BLaER1 treated with 17β-estradiol and CSF1 and Interleukin-3, amounts not matched to agents 10 nM and 100 nM (cell line): ENCODE measurements around the gene MYLK.

Source experiments
- H3K27ac ChIP-seq, 11 experiments: shearing (Covaris generic); formaldehyde crosslinking; 2 replicates each; pipeline ENCODE4 v1.8.1; 2022
- H3K27me3 ChIP-seq, 11 experiments: shearing (Covaris generic); formaldehyde crosslinking; 2 replicates each; pipeline ENCODE4 v1.8.1; 2022
- H3K36me3 ChIP-seq, 11 experiments: shearing (Covaris generic); formaldehyde crosslinking; 2 replicates each; pipeline ENCODE4 v1.8.1; 2022
- H3K4me1 ChIP-seq, 10 experiments: shearing (Covaris generic); formaldehyde crosslinking; 2 replicates each; pipeline ENCODE4 v1.8.1; 2022
- H3K4me2 ChIP-seq, 11 experiments: shearing (Covaris generic); formaldehyde crosslinking; 2 replicates each; pipeline ENCODE4 v1.8.1; 2022
- H3K4me3 ChIP-seq, 10 experiments: shearing (Covaris generic); formaldehyde crosslinking; 2 replicates each; pipeline ENCODE4 v1.8.1; 2022
- H3K9ac ChIP-seq, 11 experiments: shearing (Covaris generic); formaldehyde crosslinking; 2 replicates each; pipeline ENCODE4 v1.8.1; 2022
- H3K9me3 ChIP-seq, 11 experiments: shearing (Covaris generic); formaldehyde crosslinking; replicated peaks in 1 of 11; 2 replicates each; pipeline ENCODE4 v1.8.1; 2022
- H4K20me1 ChIP-seq, 11 experiments: shearing (Covaris generic); formaldehyde crosslinking; 2 replicates each; pipeline ENCODE4 v1.8.1; 2022
- Cebpa-rat ChIP-seq, 11 experiments: shearing (Covaris generic); IDR thresholded peaks; 2 replicates each; pipeline ENCODE4 v1.8.1; 2022

The MYLK gene

DNA sequence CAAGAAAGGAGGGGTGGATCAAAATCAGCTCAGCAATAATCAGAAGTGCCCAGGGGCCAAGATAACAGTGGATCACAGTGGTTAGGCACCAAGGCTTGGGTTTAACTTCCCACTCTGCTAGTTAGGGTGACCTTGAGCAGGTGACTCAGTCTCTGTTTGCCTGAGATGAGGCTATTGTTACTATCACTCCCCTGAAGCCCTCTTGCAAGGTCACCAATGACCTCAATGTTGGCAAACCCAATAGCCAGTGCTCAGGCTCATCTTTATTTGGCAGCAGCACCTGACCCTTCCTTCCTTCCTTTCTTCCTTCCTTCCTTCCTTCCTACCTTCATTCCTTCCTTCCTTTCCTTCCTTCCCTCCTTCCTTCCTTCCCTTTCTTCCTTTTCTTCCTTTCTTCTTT is 196.8 kb downstream of the MYLK start:
- H3K9me3 ChIP-seq = no peaks in the 10 kb centered on the region
- H4K20me1 ChIP-seq = no peaks in the 10 kb centered on the region
- peaks cover 0 to 71% (median 20%) of the 10 kb centered on the region in 11 experiments; a peak in 12 of 22 replicates for H3K36me3 ChIP-seq
- no peak overlapping the region for H3K4me3 ChIP-seq
- peaks cover 9 to 25% (median 14%) of the 10 kb centered on the region in 10 experiments; a peak in 16 of 20 replicates for H3K4me1 ChIP-seq
- H3K4me2 ChIP-seq = peak overlapping the region in 7 of 11 experiments; percentile 1 to 28 (median 22); a peak in 9 of 22 replicates
- no peak overlapping the region for H3K27ac ChIP-seq
- no peak overlapping the region for H3K9ac ChIP-seq
- TF ChIP-seq Cebpa-rat (IDR thresholded peaks at IDR 0.05) = no peak
- no peaks in the 10 kb centered on the region for H3K27me3 ChIP-seq

DNA sequence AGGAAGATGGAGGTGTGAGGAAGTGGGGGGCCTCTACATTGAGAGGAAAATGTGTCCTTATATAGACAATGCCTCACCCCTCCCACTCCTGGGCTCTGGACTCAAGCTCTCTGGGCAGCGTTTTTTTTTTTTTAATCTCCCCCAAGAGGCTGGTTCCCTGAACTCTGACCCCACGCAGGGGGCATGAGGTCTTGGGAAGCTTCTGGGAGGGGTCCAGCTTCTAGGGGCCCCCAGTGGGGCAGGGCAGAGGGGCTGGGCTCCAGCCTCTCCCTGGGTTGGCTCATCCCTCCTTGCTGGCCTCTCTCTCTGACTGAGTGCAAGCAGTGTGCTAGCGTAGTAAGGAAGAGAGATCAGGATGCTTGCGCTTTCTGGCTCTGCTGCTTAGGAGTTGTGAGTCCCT is 197.9 kb downstream of the MYLK start:
- Histone ChIP-seq H3K9me3 (no peaks in the 10 kb centered on the region), H4K20me1 (0 out of 22 replicates have a peak, but pooled peaks cover 0 to 5% (median 0%) of the 10 kb centered on the region in 11 experiments), H3K4me2 (no peak overlapping the region), H3K36me3 (peaks cover 0 to 72% (median 21%) of the 10 kb centered on the region in 11 experiments; a peak in 13 of 22 replicates), H3K9ac (no peak overlapping the region), H3K4me3 (no peak overlapping the region), H3K27ac (no peak overlapping the region), H3K27me3 (no peaks in the 10 kb centered on the region), H3K4me1 (peaks cover 9 to 19% (median 14%) of the 10 kb centered on the region in 10 experiments; a peak in 16 of 20 replicates)
- no peak for TF ChIP-seq Cebpa-rat (IDR thresholded peaks at IDR 0.05)

DNA sequence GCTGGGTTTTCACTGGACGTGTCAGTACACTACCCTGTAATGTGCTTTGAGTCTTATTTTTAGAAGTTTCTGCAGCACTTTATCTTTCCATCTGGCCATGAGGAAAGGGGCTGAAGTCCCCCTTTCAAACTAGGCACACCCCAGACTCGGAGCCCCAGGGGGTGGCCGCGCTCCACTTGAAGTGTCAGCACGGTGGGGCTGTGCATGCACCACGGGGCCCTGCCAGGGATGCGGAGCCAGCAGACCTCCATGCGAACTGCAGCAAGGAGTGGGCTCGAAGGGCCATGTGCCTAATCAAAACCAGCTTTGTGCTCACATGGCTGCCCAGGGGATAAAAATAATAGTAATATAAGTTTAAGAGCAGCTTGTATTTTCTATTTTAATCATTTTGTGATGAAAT is 198.4 kb downstream of the MYLK start:
- no peak for TF ChIP-seq Cebpa-rat (IDR thresholded peaks at IDR 0.05)
- Histone ChIP-seq H3K4me1 (peaks cover 9 to 19% (median 14%) of the 10 kb centered on the region in 10 experiments; a peak in 16 of 20 replicates), H4K20me1 (0 out of 22 replicates have a peak, but pooled peaks cover 0 to 5% (median 0%) of the 10 kb centered on the region in 11 experiments), H3K36me3 (peaks cover 0 to 72% (median 21%) of the 10 kb centered on the region in 11 experiments; a peak in 12 of 22 replicates), H3K27ac (no peak overlapping the region), H3K4me3 (no peak overlapping the region), H3K9me3 (no peaks in the 10 kb centered on the region), H3K4me2 (no peak overlapping the region), H3K27me3 (no peaks in the 10 kb centered on the region), H3K9ac (no peak overlapping the region)

DNA sequence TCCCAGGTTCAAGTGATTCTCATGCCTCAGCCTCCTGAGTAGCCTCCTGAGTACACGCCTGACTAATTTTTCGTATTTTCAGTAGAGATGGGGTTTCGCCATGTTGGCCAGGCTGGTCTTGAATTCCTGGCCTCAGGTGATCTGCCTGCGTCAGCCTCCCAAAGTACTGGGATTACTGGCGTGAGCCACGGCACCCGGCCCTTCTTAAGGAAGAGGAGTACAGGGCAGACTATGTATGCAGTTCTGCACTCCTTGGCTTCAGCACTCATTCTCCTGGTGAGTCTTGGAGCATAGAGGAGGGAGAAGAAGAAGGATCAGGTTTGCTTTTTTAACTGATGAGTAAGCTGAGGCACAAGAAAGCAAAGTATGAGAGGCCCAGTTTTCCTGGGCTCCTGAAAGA is 199.5 kb downstream of the MYLK start:
- TF ChIP-seq Cebpa-rat (IDR thresholded peaks at IDR 0.05) = no peak
- Histone ChIP-seq H3K27ac (no peak overlapping the region), H3K4me2 (no peak overlapping the region), H3K9ac (no peak overlapping the region), H3K4me3 (no peak overlapping the region), H3K27me3 (no peaks in the 10 kb centered on the region), H4K20me1 (0 out of 22 replicates have a peak, but pooled peaks cover 0 to 5% (median 0%) of the 10 kb centered on the region in 11 experiments), H3K36me3 (peaks cover 0 to 72% (median 21%) of the 10 kb centered on the region in 11 experiments; a peak in 12 of 22 replicates), H3K9me3 (no peaks in the 10 kb centered on the region), H3K4me1 (peaks cover 10 to 22% (median 17%) of the 10 kb centered on the region in 10 experiments; a peak in 16 of 20 replicates)

DNA sequence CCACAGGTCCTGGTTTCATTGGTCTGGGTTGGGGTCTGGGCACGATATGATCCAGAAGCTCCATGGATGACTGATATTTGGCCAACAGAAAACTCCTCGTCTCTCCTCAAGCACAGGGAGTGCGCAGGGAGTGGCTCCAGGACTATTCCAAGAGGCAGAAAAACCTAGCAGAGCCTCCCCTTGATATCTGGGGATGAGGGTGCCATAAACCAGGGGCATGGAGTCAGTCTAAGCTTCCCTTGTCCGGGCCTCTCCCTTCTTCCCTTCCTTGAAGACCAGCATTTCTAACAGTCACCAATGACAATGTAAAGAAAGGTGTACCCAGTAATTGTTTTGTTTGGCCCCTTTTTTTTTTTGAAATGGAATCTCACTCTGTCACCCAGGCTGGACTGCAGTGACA is 199.9 kb downstream of the MYLK start:
- Histone ChIP-seq H3K36me3 (peaks cover 0 to 72% (median 19%) of the 10 kb centered on the region in 11 experiments; a peak in 12 of 22 replicates), H3K4me3 (no peak overlapping the region), H3K27me3 (no peaks in the 10 kb centered on the region), H3K9me3 (no peaks in the 10 kb centered on the region), H3K27ac (no peak overlapping the region), H4K20me1 (0 out of 22 replicates have a peak, but pooled peaks cover 0 to 5% (median 0%) of the 10 kb centered on the region in 11 experiments), H3K4me2 (no peak overlapping the region), H3K4me1 (peaks cover 10 to 23% (median 17%) of the 10 kb centered on the region in 10 experiments; a peak in 16 of 20 replicates), H3K9ac (no peak overlapping the region)
- TF ChIP-seq Cebpa-rat (IDR thresholded peaks at IDR 0.05) = no peak

DNA sequence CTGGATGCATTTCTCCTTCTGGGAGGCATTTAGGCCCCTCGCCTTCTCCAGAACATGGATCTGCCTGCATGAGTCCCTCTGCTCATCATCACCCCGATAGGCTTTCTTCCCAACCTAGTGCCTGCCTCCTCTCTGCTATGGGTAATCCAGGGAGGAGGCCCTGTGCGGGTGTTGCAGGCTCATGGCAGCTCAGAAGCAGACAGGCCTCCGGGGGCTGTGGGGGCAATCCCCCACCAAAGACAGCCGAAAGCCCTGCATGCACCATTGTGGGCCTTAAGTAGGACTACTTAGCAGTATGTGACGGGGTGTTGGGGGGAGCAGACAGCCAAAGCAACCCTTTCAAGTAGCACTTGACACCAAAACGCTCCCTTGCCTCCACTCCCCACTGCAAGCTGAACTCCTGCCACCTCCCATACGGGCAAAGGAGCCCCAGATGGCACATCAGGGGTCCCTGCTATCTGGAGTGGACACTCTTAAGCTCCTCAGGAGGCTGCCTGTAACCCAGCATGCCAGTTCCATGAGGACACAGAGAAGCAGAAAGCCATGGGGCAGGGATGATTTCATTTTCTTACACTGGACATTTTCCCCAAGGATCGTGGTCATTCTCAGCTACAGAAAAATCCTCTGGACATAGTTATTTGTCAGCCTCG is 200.5 kb downstream of the MYLK start:
- H3K4me3 ChIP-seq = no peak overlapping the region
- no peak overlapping the region for H3K4me2 ChIP-seq
- no peak overlapping the region for H3K27ac ChIP-seq
- H3K9me3 ChIP-seq = no peaks in the 10 kb centered on the region
- H3K9ac ChIP-seq = no peak overlapping the region
- peaks cover 0 to 69% (median 15%) of the 10 kb centered on the region in 11 experiments; a peak in 12 of 22 replicates for H3K36me3 ChIP-seq
- H4K20me1 ChIP-seq = 0 out of 22 replicates have a peak, but pooled peaks cover 0 to 5% (median 0%) of the 10 kb centered on the region in 11 experiments
- no peak for TF ChIP-seq Cebpa-rat (IDR thresholded peaks at IDR 0.05)
- H3K4me1 ChIP-seq = peaks cover 10 to 23% (median 14%) of the 10 kb centered on the region in 10 experiments; a peak in 16 of 20 replicates
- H3K27me3 ChIP-seq = no peaks in the 10 kb centered on the region

DNA sequence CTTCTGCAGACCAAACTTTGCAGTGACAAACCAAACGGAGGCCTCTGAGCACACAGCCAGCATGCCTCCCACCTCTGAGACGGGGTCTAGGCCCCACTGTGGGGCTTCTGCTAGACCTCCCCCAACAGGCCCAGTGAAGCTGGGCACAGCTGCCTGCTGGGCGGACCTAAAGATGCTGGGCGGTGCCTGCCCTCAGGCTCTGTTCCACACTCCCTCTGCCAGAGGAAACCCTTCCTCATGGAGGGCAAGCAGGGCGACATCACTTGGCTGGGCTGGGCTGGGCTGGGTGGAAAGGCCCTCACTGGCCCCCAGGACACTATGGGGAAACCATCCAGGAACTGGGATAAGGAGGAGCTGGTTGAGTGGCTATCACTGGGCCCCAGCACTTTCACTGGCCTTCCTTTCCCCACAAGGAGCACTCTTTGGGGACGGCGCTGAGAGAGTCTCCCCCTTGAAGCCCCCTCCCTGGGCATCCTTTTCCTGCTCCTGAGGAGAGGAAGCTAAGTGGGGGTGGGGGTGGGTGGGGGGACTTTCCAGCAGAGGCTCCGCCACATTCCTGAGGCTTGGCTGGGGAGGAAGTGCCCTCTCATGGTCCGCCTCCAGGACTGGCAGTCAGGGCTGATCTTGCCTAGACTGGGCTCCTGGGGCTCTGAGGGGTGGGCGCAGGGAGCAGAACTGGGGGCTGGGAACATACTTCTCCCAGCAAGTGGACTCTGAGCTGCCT is 201.2 kb downstream of the MYLK start:
- Histone ChIP-seq H3K27ac (no peak overlapping the region), H3K4me2 (no peak overlapping the region), H3K9ac (no peak overlapping the region), H3K27me3 (no peaks in the 10 kb centered on the region), H3K4me1 (peaks cover 5 to 22% (median 12%) of the 10 kb centered on the region in 10 experiments; a peak in 16 of 20 replicates), H3K9me3 (no peaks in the 10 kb centered on the region), H3K36me3 (peaks cover 0 to 70% (median 15%) of the 10 kb centered on the region in 11 experiments; a peak in 12 of 22 replicates), H4K20me1 (0 out of 22 replicates have a peak, but pooled peaks cover 0 to 5% (median 0%) of the 10 kb centered on the region in 11 experiments), H3K4me3 (no peak overlapping the region)
- TF ChIP-seq Cebpa-rat (IDR thresholded peaks at IDR 0.05) = no peak

DNA sequence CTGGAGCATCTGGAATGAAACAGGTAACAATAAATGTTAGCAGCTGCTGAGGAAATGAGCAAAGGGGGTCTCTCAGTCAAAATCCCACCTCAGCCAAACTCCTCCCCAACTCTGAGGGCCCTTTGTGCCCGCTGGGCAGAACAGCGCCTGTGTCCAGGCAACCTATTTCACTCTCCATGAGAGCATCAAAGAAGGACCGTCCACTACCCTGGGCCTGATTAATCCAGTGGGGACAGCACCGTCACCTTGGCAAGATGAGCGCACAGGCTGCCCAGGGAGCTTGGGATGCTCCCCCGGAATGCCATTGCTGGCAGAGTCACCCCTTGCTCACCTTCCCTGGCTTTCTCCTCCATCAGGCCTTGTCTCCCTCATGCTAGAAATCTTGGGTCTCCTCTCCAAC is 201.8 kb downstream of the MYLK start:
- H3K4me3 ChIP-seq = no peak overlapping the region
- H3K4me1 ChIP-seq = peaks cover 0 to 16% (median 6%) of the 10 kb centered on the region in 10 experiments; a peak in 9 of 20 replicates
- no peaks in the 10 kb centered on the region for H3K9me3 ChIP-seq
- H3K27me3 ChIP-seq = no peaks in the 10 kb centered on the region
- no peak for TF ChIP-seq Cebpa-rat (IDR thresholded peaks at IDR 0.05)
- peaks cover 0 to 73% (median 15%) of the 10 kb centered on the region in 11 experiments; a peak in 12 of 22 replicates for H3K36me3 ChIP-seq
- 0 out of 22 replicates have a peak, but pooled peaks cover 0 to 5% (median 0%) of the 10 kb centered on the region in 11 experiments for H4K20me1 ChIP-seq
- H3K4me2 ChIP-seq = no peak overlapping the region
- no peak overlapping the region for H3K27ac ChIP-seq
- no peak overlapping the region for H3K9ac ChIP-seq
